Measurements from ENCODE around the gene MTCH1.

The MTCH1 gene

GRCh38 chr6:36975231-36976006 lies 10.6 kb downstream of the MTCH1 start:
- in situ Hi-C loops (cut with HindIII; ENCODE audit: low pct_ligation_motif_present, low pct_unique_long_range_greater_than_20kb, low sequenced_read_pairs), result no loop called here
- DNase-seq, result no peak

GRCh38 chr6:36973647-36974046 lies 12.3 kb downstream of the MTCH1 start:
- in situ Hi-C loops (cut with HindIII; ENCODE audit: low pct_ligation_motif_present, low pct_unique_long_range_greater_than_20kb, low sequenced_read_pairs), result no loop called here

GRCh38 chr6:36973190-36973589 lies 12.8 kb downstream of the MTCH1 start:
- no peak for DNase-seq
- in situ Hi-C loops (cut with HindIII; ENCODE audit: low pct_ligation_motif_present, low pct_unique_long_range_greater_than_20kb, low sequenced_read_pairs), result no loop called here

More at GRCh38 chr6:36973647-36974046, 12.3 kb downstream of the MTCH1 start:
- DNase-seq, result no peak

- in situ Hi-C loops (cut with HindIII; ENCODE audit: low pct_ligation_motif_present, low pct_unique_long_range_greater_than_20kb, low sequenced_read_pairs), result no loop called here
- no peak for DNase-seq
Observed at GRCh38 chr6:36971921-36972673, 13.9 kb downstream of the MTCH1 start.

- in situ Hi-C loops (cut with HindIII; ENCODE audit: low pct_ligation_motif_present, low pct_unique_long_range_greater_than_20kb, low sequenced_read_pairs), result no loop called here
- no peak for DNase-seq
Observed at GRCh38 chr6:36970892-36971842, 14.8 kb downstream of the MTCH1 start.

- in situ Hi-C loops (cut with HindIII; ENCODE audit: low pct_ligation_motif_present, low pct_unique_long_range_greater_than_20kb, low sequenced_read_pairs), result no loop called here
- DNase-seq, result no peak
Observed at GRCh38 chr6:36969988-36970891, 15.8 kb downstream of the MTCH1 start.

- no peak for DNase-seq
- in situ Hi-C loops (cut with HindIII; ENCODE audit: low pct_ligation_motif_present, low pct_unique_long_range_greater_than_20kb, low sequenced_read_pairs), result no loop called here
Observed at GRCh38 chr6:36969240-36969691, 16.7 kb downstream of the MTCH1 start.

GRCh38 chr6:36968266-36968977 lies 17.6 kb downstream of the MTCH1 start:
- DNase-seq, result no peak
- in situ Hi-C loops (cut with HindIII; ENCODE audit: low pct_ligation_motif_present, low pct_unique_long_range_greater_than_20kb, low sequenced_read_pairs), result no loop called here

- DNase-seq, result no peak
- in situ Hi-C loops (cut with HindIII; ENCODE audit: low pct_ligation_motif_present, low pct_unique_long_range_greater_than_20kb, low sequenced_read_pairs), result no loop called here
Observed at GRCh38 chr6:36967757-36968156, 18.2 kb downstream of the MTCH1 start.

- in situ Hi-C loops (cut with HindIII; ENCODE audit: low pct_ligation_motif_present, low pct_unique_long_range_greater_than_20kb, low sequenced_read_pairs), result no loop called here
- no peak for DNase-seq
Observed at GRCh38 chr6:36967301-36967700, 18.7 kb downstream of the MTCH1 start.

GRCh38 chr6:36964908-36965307 lies 21.1 kb downstream of the MTCH1 start:
- in situ Hi-C loops (cut with HindIII; ENCODE audit: low pct_ligation_motif_present, low pct_unique_long_range_greater_than_20kb, low sequenced_read_pairs), result no loop called here
- DNase-seq, result no peak

GRCh38 chr6:36964349-36964748 lies 21.6 kb downstream of the MTCH1 start:
- in situ Hi-C loops (cut with HindIII; ENCODE audit: low pct_ligation_motif_present, low pct_unique_long_range_greater_than_20kb, low sequenced_read_pairs), result no loop called here
- no peak for DNase-seq

GRCh38 chr6:36963451-36964290 lies 22.3 kb downstream of the MTCH1 start:
- in situ Hi-C loops (cut with HindIII; ENCODE audit: low pct_ligation_motif_present, low pct_unique_long_range_greater_than_20kb, low sequenced_read_pairs), result no loop called here
- no peak for DNase-seq

- DNase-seq, result no peak
- in situ Hi-C loops (cut with HindIII; ENCODE audit: low pct_ligation_motif_present, low pct_unique_long_range_greater_than_20kb, low sequenced_read_pairs), result no loop called here
Observed at GRCh38 chr6:36962874-36963273, 23.1 kb downstream of the MTCH1 start.

GRCh38 chr6:36961441-36962435 lies 24.3 kb downstream of the MTCH1 start:
- in situ Hi-C loops (cut with HindIII; ENCODE audit: low pct_ligation_motif_present, low pct_unique_long_range_greater_than_20kb, low sequenced_read_pairs), result no loop called here
- no peak for DNase-seq
